ENCODE measurements around the gene AP2A2. TPM values are rescaled to one million over a fixed set of nuclear protein-coding genes. Genes with fewer than 3 reads are reported as not detected.

The AP2A2 gene
- total RNA-seq, 1 donor from 2014 or later, result 69.7 TPM

DNA sequence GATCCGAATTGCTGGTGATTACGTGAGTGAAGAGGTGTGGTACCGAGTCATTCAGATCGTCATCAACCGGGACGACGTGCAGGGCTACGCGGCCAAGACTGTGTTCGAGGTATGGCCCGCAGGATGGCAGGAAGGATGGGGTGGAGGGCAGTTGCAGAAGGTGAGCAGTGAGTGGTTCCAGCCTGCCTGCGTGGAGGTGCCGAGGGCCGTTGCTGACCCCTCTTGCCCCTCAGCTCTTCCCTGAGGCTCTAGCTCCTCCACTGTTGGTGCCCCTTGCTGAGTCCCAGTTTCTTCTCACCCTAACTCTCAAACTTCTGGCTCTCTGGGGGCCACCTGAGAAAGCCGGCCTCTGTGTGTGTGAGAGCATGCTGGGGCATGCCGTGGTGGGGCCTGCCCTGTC, 66.9 kb downstream of the AP2A2 start:
- Mint-ChIP-seq H3K36me3 (ENCODE audit: low read depth) (peaks cover 26% of the 10 kb centered on the region), H3K4me1 (ENCODE audit: low read depth) (peaks cover 3% of the 10 kb centered on the region), H3K27ac (ENCODE audit: unreplicated experiment) (no peak overlapping the region), H3K9me3 (ENCODE audit: low read depth) (no peaks in the 10 kb centered on the region), H3K4me3 (ENCODE audit: unreplicated experiment) (no peak overlapping the region), H3K27me3 (ENCODE audit: low read depth) (no peaks in the 10 kb centered on the region)
- DNase-seq (ENCODE audit: low spot score), result peak; percentile 82
- TF ChIP-seq, protein P1, sequence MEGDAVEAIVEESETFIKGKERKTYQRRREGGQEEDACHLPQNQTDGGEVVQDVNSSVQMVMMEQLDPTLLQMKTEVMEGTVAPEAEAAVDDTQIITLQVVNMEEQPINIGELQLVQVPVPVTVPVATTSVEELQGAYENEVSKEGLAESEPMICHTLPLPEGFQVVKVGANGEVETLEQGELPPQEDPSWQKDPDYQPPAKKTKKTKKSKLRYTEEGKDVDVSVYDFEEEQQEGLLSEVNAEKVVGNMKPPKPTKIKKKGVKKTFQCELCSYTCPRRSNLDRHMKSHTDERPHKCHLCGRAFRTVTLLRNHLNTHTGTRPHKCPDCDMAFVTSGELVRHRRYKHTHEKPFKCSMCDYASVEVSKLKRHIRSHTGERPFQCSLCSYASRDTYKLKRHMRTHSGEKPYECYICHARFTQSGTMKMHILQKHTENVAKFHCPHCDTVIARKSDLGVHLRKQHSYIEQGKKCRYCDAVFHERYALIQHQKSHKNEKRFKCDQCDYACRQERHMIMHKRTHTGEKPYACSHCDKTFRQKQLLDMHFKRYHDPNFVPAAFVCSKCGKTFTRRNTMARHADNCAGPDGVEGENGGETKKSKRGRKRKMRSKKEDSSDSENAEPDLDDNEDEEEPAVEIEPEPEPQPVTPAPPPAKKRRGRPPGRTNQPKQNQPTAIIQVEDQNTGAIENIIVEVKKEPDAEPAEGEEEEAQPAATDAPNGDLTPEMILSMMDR (IDR thresholded peaks at IDR 0.05), result no peak

DNA sequence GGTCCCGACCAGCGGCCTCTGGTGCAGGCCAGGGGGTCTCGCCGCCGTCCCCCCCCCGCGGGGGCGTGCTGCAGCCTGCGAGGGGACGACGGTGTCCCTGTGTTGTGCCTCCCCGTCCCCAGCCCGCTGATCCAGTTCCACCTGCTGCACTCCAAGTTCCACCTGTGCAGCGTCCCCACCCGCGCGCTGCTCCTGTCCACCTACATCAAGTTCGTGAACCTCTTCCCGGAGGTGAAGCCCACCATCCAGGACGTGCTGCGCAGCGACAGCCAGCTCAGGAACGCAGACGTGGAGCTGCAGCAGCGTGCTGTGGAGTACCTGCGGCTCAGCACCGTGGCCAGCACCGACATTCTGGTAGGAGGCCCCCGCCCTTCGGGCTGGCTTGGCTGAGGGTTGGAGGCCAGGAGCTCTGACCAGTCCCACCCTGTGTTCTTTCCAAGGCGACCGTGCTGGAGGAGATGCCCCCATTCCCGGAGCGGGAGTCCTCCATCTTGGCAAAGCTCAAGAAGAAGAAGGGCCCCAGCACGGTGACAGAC, 68.0 kb downstream of the AP2A2 start:
- DNase-seq (ENCODE audit: low spot score), result peak; percentile 92
- H3K4me3 Mint-ChIP-seq (ENCODE audit: unreplicated experiment), result no peak overlapping the region
- no peak overlapping the region for H3K27ac Mint-ChIP-seq (ENCODE audit: unreplicated experiment)
- H3K9me3 Mint-ChIP-seq (ENCODE audit: low read depth), result no peaks in the 10 kb centered on the region
- H3K36me3 Mint-ChIP-seq (ENCODE audit: low read depth), result peaks cover 22% of the 10 kb centered on the region
- H3K4me1 Mint-ChIP-seq (ENCODE audit: low read depth), result peaks cover 3% of the 10 kb centered on the region
- TF ChIP-seq, protein P1 (IDR thresholded peaks at IDR 0.05), result no peak
- H3K27me3 Mint-ChIP-seq (ENCODE audit: low read depth), result no peaks in the 10 kb centered on the region

DNA sequence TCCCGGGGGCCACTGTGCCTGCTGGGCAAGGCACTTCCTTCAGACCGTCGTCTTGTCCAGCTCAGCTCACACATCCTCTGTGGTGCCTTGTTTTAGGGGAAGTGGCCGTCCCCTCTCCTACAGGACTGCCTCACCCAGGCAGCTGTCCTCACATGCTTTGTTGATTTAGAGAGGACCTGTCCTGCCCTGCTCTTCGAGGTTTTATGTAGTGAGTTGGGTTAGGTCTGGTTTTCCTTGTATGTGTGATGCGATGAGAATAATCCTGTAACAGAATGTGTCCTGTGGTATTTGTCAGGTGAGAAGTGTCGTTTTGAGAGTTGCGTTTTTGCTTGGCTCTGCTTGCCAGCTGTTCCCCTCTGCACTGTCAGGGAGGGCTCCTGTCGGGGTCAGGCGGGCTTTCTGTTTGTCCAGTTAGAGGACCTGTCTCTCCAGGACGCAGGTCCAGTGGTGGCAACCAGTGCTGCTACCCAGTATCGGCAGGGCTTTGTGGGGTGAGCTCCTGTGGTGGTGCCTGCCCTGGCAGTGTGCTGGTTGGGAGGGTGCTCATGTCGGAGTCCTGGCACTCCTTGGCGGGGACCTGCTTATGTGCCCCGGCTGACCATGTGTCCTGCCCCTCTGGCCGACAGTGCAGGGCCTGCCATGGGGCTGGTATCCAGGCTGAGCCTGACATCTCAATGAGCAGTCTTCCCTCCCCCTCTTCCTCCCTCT, 69.5 kb downstream of the AP2A2 start:
- H3K4me3 Mint-ChIP-seq (ENCODE audit: unreplicated experiment), result no peak overlapping the region
- peaks cover 3% of the 10 kb centered on the region for H3K4me1 Mint-ChIP-seq (ENCODE audit: low read depth)
- H3K27me3 Mint-ChIP-seq (ENCODE audit: low read depth), result no peaks in the 10 kb centered on the region
- peak; percentile 68 for DNase-seq (ENCODE audit: low spot score)
- no peak overlapping the region for H3K27ac Mint-ChIP-seq (ENCODE audit: unreplicated experiment)
- TF ChIP-seq, protein P1 (IDR thresholded peaks at IDR 0.05), result no peak
- no peaks in the 10 kb centered on the region for H3K9me3 Mint-ChIP-seq (ENCODE audit: low read depth)
- peaks cover 14% of the 10 kb centered on the region for H3K36me3 Mint-ChIP-seq (ENCODE audit: low read depth)

DNA sequence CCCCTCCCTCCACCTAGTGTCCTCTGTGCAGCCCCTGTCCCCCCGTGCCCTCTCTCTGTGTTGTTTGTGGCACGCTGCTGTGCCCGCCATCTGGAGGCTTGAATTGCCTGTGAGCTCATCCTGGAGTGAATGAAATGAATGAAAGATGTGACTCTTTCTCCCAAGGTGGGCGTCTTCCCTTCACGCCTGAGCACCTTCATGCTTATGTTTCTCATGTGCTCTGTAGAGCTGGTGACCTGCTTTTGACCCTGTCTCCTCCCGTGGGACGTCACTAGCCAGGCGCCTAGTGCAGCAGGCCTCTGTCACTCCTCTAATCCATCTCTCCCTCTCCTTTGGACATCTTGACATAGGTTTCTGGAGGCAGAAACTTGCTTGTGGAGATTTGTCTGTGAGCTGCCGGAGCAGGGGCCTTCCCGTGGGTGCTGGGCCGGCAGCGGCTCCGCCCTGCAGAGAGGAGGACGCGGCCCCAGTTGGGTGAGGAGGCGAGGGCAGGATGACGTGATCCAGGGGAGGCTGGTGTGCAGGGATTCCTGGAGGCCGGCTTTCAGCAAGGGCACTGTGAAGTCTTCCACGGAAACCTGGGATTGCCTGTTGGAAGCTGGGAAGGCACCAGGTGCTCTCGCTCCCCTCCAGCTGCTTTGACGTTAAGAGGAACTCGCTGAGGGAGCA, 70.2 kb downstream of the AP2A2 start:
- Mint-ChIP-seq H3K27me3 (ENCODE audit: low read depth) (no peaks in the 10 kb centered on the region), H3K27ac (ENCODE audit: unreplicated experiment) (no peak overlapping the region)
- no peak for DNase-seq (ENCODE audit: low spot score)

DNA sequence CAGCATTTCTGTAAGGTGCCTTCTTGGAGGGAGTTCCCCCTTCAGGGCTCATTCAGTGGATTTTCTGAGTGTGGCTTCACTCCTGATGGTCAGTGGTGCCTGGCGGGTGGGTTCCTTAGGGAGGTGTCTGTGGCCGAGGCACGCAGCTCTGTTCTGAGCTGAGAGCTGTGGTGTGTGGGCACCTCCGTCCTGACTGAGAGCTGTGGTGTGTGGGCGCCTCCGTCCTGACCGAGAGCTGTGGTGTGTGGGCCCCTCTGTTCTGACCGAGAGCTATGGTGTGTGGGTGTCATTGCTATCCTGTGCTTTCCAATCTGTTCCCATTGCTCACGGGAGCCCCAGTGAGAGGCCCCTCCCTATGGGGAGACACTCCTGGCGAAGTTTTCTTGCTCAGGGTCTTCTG, 71.0 kb downstream of the AP2A2 start:
- Mint-ChIP-seq H3K27ac (ENCODE audit: unreplicated experiment) (no peak overlapping the region), H3K27me3 (ENCODE audit: low read depth) (no peaks in the 10 kb centered on the region), H3K4me3 (ENCODE audit: unreplicated experiment) (no peak overlapping the region), H3K9me3 (ENCODE audit: low read depth) (no peaks in the 10 kb centered on the region), H3K36me3 (ENCODE audit: low read depth) (peaks cover 19% of the 10 kb centered on the region), H3K4me1 (ENCODE audit: low read depth) (peaks cover 6% of the 10 kb centered on the region)
- TF ChIP-seq, protein P1 (IDR thresholded peaks at IDR 0.05), result no peak
- DNase-seq (ENCODE audit: low spot score), result no peak

More for the DNA sequence above, 70.2 kb downstream of the AP2A2 start:
- no peaks in the 10 kb centered on the region for H3K9me3 Mint-ChIP-seq (ENCODE audit: low read depth)
- H3K4me1 Mint-ChIP-seq (ENCODE audit: low read depth), result peaks cover 4% of the 10 kb centered on the region
- H3K4me3 Mint-ChIP-seq (ENCODE audit: unreplicated experiment), result no peak overlapping the region
- peaks cover 16% of the 10 kb centered on the region for H3K36me3 Mint-ChIP-seq (ENCODE audit: low read depth)
- TF ChIP-seq, protein P1 (IDR thresholded peaks at IDR 0.05), result no peak

Data from chondrocyte (in vitro differentiated cells).